GM03348 (cell line): ENCODE measurements around the gene TBC1D32.
"Not testable (repeated sequence)": the region's sequence is repeated elsewhere in the genome, so short reads cannot be mapped to it uniquely, and the experiment has no call there.

ENCODE experiments used
- DNase-seq: peaks from one replicate; pipeline ENCODE4 v3.0.0; 2012; ENCODE audit warnings: low spot score

Gene TBC1D32

GRCh38 chr6:121134922-121135321, 199.4 kb downstream of the TBC1D32 start:
- no peak for DNase-seq

DNA sequence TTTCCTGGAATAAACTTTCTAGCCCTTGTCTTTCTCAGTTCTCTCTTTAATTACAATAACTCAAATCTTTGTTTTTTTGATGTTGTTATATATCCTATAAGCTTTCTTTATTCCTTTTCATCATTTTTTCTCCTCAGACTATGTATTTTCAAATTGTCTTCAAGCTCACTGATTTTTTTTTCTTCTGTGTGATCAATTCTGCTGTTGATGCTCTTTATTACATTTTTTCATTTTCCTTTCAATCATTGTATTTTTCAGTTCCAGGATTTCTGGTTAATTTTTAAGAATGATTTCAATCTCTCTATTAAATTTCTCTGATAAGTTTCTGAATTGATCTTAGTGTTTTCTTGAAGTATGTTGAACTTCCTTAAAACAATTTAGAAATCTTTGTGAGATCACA, 209.7 kb downstream of the TBC1D32 start:
- DNase-seq: no peak

DNA sequence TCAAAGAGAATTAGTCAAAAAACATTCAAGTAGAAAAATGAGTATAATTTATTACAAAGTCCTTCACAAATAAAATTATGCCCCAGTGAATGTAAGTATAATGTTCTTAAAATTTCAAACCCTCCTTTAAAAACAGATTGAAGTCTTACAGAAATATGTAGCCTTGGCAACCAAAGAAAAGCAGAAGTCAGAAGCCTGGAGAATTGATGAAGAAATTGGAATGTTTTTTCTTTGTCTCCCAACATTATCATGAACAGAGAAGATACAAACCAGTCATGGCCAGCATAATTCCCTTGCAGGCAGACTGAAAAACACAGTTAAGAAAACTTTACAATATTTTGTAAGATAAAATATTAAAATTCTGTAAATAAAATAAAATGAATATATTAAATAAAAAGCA, 221.9 kb downstream of the TBC1D32 start:
- DNase-seq: no peak

- DNase-seq: no peak
These were observed 223.5 kb downstream of the TBC1D32 start for GRCh38 chr6:121110733-121111132.

- no peak for DNase-seq
These were observed 227.3 kb downstream of the TBC1D32 start for GRCh38 chr6:121106962-121107361.

GRCh38 chr6:121105461-121105860, 228.8 kb downstream of the TBC1D32 start:
- DNase-seq: no peak

DNA sequence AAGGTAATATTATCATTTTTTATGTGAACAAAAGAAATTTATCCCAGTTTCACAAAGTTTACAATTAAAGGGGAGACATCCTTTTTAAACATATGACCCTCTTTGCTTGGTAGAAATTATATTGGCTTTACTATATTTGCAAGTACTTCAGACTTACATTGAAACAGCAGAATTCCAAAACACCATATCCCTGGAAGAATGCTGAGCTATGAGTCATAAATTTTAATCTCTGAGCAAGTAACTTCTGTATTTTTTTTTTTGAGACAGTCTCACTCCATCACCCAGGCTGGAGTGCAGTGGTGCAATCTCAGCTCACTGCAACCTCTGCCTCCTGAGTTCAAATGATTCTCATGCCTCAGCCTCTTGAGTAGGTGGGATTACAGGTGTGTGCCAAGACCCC, 240.4 kb downstream of the TBC1D32 start:
- peak; percentile 20 for DNase-seq

- DNase-seq: no peak
These were observed 243.8 kb downstream of the TBC1D32 start for GRCh38 chr6:121090492-121090891.

- no peak for DNase-seq
These were observed 247.4 kb downstream of the TBC1D32 start for GRCh38 chr6:121086876-121087275.

- no peak for DNase-seq
These were observed 258.2 kb downstream of the TBC1D32 start for GRCh38 chr6:121076119-121076518.

GRCh38 chr6:121068749-121069148, 265.5 kb downstream of the TBC1D32 start:
- DNase-seq: not testable (repeated sequence)

DNA sequence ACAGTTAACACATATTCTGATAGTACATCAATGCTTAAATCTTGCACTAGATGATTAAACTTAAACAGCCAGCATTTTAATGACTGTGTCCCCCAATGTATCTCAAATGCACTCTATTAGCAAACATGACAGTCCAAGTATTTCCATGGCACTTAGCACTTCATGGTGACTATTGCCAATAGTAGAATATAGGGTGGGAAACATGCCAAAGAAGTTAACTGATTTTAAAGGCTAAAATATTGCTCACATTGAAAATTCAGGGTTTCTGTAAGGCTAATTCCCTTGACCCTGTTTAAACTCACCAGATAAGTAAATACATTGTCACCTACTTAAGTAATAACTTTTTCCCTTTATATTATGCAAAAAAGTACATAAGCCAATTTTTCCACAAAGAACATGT, 266.9 kb downstream of the TBC1D32 start:
- DNase-seq: no peak

DNA sequence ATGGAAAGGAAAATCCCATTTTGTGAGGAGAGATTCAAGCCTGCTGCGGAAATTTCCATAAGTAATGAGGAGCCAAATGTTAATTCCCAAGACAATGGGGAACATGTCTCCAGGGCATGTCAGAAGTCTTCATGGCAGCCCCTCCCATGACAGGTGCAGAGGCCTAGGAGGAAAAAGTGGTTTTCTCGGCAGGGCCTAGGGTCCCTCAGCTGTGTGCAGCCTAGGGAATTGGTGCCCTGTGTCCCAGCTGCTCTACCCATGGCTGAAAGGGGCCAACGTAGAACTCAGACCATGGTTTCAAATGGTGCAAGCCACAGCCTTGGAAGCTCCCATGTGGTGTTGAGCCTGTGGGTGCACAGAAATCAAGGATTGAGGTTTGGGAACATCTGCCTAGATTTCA, 269.9 kb downstream of the TBC1D32 start:
- no peak for DNase-seq

DNA sequence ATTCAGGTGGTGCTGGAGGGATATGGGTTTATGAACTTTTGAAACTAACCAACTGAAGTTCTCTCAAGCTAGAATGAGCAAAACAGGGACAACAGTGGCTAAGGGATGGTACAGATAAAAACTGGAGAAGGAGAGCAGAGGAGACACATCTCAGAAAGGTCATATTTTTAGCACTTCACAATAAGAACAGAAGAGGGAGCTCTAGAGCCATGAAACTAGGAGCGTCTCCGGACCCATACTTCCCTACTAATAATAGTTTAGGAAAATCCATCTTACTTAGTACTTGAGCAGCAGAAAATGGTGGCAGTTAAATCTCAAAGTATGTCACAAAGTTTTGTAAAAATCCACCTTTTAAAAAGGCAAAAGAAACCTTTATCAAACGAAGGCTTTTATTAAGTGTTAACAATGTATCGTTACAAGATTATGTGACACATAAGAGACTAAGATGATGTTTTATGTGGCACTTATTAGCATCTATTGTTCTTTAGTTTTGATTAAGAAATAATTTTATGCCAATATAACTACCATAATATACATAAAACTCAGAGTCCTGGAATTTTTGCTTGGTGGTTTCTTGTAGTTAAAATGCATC, 278.6 kb downstream of the TBC1D32 start:
- DNase-seq: peak; percentile 57

DNA sequence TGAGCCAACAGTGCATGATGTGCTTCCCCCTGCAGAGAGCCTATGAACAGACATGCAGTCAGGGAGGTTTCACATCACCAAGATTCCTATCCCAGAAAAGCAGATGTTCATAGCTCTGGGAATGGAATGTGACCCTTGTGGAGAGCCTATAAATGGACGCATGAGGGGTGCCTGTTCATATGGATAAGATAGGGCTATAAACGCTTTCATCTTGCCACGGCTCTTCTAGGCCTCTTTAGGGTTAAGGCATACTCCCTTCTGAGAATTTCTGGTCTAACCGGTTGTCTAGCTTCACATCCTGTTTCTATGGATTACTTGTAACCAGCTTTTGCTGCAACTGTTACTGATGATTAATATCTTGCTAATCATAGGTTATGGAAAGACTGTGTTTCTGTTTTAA, 285.7 kb downstream of the TBC1D32 start:
- DNase-seq: not testable (repeated sequence)

GRCh38 chr6:121044905-121045304, 289.4 kb downstream of the TBC1D32 start:
- DNase-seq: not testable (repeated sequence)

GRCh38 chr6:121043706-121044105, 290.6 kb downstream of the TBC1D32 start:
- not testable (repeated sequence) for DNase-seq

DNA sequence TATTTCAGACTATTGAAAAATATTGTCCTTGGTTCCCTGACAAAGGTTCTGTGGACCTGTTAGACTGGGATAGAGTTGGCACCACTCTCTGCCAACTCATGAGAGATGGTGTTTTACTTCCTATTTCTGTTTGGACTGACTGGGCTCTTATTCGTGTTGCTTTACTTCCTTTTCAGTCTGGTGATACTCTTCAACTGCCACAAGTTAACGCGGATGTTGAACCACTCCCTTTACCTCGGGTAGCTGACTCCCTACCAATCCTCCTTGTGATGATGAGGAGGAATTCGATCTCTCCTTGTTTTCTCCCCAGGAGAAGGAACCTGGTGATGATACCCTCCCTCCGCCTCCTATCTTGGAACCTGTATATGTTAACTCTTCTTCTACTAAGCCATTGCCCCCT, 291.1 kb downstream of the TBC1D32 start:
- DNase-seq: not testable (repeated sequence)

DNA sequence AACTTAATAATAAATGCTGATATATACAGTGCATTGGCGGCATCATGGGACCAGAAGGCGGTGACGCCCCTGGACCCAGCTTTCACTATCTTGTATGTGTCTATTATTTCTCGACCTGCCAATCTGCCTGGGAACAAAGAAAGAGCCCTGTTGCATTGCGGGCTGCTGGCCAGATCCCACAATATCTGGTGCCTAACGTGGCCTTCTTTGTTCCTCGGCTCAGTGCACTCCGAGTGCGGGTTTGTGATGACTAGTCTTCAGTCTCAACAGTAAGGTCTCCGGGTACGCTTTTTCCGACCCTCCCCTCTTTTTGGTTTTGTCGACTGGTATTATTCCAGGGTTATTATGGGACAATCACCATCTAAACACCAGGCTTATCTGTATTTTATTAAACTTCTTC, 291.5 kb downstream of the TBC1D32 start:
- DNase-seq: no peak

GRCh38 chr6:121040831-121041230, 293.4 kb downstream of the TBC1D32 start:
- no peak for DNase-seq

DNA sequence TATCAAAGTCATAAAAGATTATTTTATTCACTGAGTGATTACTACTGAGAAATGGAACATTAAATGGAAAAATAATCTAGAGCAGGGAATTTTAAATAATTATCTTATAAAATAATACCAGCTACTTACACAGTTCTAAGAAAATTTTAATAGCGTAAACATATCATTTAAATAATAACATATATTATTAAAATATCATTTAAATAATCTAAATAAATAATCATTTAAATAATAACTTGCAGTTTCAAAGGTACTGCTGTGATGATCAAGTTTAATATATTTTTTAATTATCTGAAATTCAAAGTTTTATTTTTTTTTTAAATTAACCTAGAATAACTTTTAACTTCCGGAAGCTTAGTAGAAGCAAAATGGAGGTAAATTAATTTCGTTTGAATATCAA, 301.2 kb downstream of the TBC1D32 start:
- no peak for DNase-seq

DNA sequence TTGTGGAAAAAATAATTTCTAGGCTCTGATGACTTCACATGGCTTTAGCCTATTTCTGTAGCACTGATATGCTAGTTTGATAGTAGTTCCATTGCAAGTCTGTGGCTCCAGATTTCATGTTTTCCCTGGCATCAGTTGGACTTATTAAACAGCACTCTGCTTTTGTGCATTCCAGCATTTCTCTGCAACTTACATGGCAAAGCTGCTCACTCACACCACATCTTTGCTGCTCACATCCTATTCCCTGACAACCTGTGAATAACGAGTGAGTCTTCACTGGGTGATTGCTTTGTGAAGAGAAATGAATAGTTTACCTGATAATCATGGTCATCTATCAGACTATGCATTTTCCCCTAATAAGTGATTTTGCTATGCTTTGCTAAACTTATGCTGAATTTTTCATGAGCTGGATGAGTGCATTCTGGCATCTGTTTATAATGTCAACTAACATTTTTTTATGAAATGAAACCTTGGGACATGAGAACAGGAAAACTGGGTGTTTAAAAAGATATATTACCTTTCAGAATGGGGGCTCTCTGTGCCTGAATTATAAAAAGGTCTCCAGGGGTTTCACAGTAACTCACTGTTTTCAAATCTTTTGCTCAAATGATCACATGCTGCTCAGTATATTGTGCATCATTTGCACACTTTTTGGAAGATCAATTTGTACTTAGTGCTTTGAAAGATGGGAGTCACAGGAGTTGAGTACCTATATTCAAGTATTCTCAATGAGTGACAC, 301.8 kb downstream of the TBC1D32 start:
- DNase-seq: no peak
